Activated CD4-positive, alpha-beta T cell treated with anti-CD3 and anti-CD28 coated beads, Interleukin-2, amount 50 U/mL, for 1 hour (primary cell): ENCODE measurements around the gene PDIA6.

Experiments used
- DNase-seq: peaks from one replicate; pipeline ENCODE4 v3.0.0-alpha.2; 2020

Gene PDIA6, protein sequence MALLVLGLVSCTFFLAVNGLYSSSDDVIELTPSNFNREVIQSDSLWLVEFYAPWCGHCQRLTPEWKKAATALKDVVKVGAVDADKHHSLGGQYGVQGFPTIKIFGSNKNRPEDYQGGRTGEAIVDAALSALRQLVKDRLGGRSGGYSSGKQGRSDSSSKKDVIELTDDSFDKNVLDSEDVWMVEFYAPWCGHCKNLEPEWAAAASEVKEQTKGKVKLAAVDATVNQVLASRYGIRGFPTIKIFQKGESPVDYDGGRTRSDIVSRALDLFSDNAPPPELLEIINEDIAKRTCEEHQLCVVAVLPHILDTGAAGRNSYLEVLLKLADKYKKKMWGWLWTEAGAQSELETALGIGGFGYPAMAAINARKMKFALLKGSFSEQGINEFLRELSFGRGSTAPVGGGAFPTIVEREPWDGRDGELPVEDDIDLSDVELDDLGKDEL

DNA sequence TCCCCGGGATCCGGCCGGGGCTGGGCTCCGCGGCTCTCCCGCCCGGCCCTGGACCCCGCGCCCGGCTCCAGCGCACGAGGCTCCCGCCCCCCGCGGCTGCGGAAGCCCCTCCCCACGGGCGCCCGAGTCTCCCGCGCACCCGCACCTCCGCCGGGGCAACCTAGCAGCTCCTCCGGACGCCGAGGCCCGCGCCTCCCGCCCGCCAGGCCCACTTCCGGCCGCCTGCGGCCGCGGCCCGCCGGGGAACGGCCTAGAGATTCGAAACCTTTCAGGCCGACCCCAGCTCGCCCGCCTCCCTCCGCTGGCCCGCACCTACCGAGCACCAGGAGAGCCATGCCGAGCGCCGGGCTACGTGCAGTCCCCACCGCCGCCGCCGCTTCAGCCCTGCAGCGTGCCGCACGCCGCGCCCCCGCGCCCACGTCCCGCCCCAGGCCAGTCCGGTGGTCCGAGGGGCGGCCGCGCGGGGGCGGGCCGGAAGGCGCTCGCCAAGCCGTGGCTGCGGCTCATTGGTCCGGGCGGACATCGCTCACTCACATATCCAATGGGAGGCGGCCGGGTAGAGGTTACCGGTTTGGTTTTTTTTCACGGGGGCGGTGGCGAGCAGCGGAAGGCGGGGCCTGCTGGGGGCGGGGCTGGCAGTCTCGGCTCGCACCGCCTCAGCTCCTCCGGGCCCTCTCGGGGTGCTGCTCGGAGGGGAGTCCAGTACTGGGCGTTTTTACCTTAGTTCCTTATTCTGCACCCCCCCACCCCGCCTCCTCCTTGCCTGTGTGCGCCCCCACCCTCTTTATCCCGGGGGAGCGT, at the start of gene PDIA6:
Gene PDIA6 (minus strand): TSS at position 424 of the 801 bp plus-strand sequence. CDS start 89 bp downstream, at position 335.
- DNase-seq: peak; percentile 91

DNA sequence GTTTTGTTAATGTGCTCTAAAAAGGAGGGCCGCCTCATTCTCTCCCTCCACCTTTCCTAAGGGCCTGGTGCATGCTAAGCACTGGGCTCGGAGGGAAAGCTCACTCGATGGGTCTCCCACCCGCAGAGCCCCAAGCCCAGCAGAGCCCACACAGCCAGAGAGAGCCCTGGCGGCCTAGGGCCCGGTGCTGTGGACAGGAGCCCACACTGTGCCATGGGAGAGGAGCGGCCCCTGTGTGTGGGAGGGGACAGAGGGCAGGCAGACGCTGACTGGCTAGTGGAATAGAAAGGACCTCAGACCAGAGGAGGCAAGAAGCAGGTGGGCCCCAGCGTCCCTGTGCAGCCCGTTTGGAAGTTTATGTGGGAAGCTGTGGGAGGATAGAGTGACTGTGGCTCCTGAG, 49.7 kb upstream of the PDIA6 start:
- no peak for DNase-seq

DNA sequence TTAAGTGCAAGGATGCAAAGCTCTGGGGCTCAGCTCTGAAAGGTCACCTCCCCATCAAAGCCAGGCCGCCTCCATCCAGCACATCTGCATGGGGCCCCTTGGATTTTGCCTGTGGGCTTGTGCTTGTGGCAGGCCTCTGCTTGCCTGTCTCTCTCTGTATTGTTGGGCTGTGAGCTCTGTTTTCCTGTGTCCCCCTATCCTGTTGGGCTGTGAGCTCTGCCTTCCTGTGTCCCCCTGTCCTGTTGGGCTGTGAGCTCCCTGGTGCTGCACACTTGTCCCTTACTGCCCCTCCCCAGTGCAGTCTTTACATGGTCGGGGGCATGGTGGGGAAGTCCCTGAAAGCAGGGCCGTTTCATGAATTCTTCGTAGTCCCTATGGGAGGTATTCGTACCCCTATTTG, 49.2 kb upstream of the PDIA6 start:
- DNase-seq: no peak

DNA sequence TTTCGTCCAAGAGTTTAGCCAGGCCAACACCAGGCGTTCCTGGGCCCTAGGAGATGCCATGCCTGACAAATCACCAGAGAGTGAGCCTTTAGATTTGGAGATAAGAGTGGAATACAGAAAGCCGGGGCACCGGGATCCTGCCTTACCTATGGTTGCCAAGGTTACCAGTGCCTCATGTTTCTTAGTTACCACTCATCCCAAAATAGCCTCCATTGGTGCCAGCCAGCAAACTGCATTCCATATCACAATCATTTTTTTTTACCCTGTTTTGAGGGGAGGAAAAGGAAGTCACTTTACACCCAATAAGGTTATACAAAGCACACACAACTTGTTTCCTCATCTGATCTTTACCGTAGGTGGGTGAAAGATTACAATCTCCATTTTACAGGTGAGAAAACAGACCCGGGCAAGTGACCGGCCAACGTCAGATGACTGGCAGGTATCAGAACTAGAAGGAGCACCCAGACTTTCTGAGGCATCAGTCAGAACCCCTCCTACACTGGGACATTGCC, 48.3 kb upstream of the PDIA6 start:
- no peak for DNase-seq

DNA sequence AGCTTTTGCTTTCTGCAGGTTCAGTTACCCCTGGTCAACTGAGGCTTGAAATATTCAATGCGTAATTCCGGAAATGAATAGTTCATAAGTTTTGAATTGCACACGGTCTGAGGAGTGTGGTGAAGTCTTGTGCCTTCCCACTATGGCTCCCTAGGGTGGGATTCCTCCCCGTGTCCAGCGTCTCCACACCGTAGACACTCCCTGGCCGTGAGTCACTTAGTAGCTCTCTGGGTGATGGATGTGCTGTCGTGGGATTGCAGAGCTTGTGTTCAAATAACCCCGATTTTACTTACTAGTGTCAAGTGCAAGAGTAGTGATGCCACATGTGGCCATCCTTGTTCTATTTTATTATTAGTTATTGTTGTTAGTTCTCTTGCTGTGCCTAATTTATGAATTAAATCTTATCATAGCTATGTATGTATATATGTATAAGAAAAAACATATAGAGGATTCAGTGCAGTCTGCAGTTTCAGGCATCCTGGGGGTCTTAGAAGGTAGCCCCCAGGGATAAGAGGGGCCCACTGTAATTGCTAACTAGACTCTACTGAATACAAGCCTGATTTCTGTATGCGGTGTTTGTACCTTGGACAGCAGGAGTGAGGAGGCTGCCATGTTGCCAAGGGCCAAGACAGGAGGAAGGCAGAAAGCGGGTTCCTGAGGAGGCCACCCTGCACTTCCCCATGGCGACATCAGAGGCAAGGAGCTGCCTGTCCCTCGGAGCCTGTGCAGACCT, 47.7 kb upstream of the PDIA6 start:
- no peak for DNase-seq

DNA sequence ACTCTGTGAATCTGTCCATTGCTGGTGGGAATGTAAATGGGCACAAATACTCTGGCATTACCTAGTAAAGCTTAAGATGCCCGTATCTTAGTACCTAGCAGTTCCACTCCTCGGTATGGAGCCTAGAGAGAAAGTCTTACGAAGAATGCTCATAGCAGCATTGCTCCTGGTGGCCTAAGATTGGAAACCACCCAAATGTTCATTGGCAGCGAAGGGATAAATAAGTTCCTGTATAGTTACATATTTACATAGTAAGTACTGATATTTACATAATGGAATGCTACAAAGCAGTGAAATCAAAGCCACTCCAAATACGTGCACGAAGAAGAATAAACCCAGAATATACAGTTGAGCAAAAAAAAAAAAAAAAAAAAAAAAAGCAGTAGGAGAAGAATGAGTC, 46.7 kb upstream of the PDIA6 start:
- DNase-seq: no peak

DNA sequence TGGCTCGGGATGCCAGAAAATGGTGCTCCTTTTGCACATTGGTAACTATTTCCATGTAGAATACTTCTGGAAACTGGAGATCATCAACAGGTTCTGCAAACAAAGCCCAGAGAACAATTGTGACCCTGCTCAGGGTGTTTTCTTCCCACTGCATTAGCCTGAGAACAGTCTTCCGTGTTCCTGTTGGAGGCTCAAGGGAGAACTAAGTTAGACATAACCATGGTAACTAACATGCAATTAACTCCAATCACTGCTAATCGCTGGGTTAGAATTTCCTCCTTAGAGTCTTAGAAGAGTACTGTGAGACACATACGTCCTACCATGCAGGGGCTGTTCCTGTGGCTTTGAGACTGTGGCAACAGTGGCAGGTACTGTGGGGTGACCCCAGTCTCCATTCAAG, 36.0 kb upstream of the PDIA6 start:
- no peak for DNase-seq

DNA sequence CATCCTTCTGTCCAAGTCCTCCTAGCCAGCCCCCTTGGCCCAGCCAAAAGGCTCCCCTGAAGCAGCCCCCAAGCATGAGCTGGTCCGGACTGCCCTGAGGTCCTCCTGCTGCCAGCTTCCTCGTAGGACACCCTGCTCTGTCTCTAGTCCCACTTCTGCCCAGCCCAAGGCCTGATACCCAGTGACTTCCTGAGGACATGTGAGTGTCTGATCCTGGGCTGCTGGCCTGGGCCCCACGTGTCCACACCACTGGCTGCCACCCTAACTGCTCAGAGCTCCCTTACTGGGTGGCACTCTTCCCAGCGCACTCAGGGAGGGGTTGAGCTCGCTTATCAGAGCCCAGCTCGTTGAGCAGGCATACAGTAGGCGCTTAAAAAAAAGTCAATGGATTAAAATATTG, 34.4 kb upstream of the PDIA6 start:
- DNase-seq: no peak

DNA sequence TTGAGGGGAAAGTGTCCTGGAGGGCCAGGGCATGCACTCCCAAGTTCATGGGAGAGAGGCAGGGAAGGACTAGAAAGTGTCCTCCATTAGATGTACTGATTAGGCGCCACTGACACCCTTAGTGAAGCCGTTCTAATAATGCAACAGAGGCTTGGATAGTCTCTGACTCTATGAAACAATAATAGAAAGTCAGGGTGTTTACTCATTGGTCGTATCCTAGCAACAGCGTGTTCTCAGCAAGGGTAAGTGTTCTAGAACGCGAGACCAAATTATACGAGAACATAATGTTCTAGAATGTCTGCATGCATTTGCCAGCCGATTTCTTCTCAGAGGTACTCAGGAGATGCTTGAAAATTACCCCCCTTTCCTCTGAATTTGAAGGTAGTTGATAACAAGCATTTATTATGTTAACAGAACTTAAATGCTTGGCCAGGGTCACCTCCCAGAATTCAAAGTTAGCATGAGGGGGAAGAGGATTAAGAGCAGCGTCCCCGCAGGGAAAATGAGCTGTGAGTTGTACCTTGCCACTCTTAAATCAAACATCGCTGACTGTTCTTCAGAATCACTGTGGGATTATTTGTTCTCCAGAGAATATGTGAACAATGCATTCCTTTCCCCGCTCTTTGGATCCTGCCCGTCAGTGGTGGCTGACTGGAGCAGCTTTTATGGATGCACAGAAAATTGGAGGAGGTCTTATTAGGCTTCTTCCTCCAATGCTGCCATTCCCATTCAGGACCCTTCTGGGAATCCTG, 33.7 kb upstream of the PDIA6 start:
- no peak for DNase-seq

DNA sequence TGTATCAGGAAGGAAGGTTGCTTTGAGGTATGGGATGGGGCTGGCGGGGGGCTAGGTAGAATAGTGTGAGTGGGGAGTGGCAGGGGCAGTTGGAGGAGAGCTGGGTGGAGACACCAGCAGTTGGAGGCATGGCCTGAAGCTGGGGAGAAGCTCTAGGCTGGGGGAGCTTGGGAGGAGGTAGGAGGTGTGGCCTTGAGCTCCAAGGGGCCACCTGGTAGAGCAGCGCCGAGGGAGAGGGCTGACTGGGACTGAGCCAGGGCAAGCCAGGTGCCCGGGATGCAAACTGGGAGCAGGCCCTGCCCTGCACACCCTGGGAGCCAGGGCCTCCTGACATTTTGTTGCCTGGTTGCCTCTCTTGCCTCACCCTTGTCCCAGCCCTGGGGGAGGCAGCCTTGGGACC, 33.1 kb upstream of the PDIA6 start:
- no peak for DNase-seq

DNA sequence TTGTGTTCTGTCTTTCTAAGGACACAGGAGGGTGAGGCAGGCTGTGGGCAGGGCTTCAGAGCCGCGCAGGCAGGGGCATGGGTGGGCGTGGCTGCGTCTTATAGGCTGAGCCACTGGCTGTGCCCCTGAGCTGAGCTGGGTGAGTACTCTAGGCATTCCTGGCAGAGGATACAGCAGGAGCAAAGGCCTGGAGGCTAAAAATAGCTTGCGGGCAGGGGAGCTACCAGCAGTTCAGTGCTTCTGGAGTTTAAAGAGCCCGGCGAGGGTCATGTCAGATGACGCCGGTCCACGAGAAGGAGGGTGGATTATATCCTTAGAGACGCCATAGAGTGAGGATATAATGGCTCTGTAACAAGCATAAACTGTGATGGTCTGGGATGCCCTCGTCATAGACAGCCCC, 31.5 kb upstream of the PDIA6 start:
- no peak for DNase-seq

DNA sequence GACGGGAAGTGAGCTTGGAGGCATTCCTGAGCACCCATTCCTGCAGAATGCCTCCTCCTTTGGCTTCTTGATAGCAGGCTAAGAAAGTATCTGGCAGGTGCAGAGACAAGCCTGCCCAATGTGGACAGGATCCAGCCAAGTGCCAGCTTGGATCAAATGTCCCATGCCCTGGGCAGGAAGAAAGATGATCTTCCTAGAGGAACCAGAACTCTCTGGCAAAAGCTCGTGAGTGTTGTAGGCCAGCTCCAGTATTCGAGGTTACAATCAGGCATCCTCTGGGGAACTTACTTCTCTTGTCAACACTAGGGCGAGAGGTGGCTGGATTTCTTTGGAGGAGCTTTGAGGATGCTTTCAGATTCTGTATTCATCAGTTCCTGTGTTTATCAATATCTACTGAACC, 29.9 kb upstream of the PDIA6 start:
- DNase-seq: no peak

DNA sequence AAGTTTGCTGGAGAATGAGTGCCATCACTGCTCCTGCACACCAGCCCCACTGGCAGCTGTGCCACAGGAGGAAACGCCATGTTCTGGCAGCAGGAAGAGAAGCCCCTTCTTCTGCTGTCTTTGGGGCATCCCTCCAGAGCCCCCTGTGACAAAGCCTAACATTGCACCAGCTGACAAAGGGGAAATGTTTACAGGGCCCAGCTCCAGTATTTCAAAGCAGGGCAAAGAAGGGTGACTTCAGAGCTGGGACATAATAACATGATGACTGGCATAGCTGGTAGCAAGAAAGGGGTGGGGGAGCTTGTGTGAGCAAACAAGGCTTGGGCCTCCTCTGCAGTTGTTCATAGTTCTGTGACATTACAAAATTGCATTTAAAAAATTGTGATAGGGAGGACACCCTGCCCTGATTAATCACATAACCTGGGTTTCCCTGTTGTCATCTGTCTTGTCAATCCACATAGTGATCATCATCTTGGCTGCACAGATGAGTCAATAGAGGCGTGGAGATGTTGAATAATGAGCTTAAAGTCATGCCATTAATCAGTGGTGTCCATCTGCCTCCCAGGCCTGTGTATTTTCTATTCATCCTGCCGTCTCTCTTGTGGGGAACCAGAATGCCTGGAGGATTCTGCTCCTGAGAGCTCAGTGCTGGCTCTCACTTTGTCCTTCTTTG, 29.1 kb upstream of the PDIA6 start:
- no peak for DNase-seq

DNA sequence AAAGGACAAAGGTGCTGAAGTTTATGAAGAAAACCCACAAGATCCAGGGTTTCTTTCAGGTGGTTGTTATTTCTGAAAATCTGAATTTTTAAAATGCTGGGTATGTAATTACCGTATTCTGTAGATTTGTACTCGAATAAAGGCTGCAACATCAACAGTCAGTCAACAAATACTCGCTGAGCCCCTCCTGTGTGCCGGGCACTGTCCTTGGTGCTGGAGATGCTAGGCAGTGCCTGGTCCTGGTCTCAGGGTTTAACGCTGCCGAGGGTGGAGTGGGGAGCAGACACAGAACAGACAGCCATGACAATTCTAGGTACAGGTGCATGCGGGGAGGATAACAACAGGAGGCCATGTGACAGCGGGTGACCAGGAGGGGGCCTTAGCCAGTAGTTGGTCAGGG, 27.2 kb upstream of the PDIA6 start:
- DNase-seq: no peak

DNA sequence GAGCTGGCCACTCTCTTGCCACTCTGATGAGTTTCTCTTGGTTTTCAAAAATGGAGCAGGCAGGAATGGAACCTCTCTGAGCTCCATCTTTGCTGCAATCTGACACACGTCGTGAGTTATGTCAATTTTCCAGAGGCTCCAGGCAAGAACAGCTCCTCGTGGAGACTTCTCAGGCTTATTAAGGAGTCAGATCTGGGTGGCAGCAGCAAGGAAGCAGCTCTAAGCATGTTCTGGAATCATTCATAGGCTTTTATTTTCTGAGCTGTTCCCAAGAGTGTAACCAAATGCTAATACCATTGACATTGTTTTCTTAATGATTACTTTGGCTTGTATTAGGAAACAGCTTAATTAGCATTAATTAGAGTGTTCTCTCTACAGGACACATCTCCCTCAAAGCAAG, 26.1 kb upstream of the PDIA6 start:
- no peak for DNase-seq

DNA sequence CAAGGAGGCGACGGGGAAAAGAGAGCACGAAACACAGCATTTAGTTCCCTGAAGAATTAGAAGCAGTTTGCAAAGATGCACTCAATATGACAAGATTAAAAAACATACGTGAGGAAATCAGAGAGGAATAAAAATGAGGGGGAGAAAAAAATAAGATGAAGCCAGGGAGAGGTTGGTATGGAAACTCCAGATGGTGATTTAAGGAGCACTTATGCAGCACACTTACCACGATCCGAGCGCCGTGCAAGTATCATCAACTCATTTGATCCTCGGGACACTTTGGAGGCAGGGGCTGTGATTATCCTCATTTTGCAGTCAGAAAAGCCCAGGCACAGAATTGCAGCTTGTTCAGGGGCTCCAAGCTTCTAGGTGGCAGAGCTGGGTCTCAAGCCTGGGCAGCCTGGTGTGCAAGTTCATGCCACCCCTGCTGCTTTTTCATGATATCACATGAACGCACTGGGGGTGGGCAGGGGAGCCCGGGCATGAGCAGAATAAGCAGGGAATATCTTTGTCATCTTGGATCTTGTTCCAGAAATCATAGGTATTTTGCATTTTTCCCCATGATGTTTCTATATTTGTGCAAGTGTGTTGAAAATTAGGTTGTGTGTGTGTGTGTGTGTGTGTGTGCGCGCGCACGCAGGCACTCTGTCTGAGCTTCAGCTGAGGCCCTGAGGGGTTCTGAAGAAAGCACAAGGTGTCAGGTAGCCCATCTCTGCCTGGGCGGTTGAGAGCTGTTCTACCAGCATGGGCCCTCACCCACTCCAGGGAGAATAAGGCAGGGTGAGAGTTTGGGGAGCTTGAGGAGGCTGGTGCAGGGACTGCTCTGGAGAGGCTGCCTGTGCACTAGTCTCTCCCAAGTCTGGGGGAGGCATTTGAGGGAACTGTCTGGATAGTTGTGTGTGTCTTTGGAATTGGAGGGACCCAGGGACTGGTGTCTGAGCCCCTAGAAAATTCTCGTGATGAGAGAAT, 25.0 kb upstream of the PDIA6 start:
- DNase-seq: no peak

DNA sequence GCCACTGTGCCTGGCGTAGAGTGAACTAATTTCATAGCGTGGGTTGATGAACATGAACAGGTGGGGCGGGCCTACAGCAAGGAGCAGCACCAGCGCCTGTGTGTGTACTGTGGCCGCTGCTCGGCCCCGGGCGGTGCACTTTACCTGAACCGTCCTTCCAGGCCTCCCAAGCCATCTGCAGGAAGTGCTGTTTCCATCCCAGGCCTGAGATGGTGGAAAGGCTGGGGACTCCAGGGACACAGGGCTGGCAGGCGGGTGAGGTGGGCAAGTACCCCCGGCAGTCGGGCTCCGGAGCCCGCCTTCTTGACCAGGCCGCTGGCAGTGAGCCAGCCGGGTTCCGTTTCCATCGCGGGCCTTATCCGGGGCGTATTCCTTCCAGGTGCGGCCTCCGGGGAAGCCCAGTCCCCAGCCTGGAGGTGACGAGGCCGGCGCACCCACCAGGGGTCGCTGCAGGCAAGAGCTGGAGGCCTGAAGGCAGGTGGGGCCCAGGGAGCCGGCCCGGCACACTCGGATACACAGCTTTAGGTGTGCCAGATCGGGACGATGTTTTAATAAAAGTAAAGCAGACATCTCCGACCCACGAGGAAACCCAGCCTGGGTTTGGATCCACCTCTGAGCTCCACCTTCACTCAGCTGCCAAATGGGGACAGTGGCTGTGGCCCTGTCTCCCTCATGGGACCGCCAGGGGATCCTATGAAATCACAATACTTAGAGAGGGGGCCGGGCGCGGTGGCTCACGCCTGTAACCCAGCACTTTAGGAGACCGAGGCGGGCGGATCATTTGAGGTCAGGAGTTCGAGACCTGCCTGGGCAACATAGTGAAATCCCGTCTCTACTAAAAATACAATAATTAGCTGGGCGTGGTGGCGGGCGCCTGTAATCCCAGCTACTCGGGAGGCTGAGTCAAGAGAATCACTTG, 22.7 kb upstream of the PDIA6 start:
- peak; percentile 79 for DNase-seq

DNA sequence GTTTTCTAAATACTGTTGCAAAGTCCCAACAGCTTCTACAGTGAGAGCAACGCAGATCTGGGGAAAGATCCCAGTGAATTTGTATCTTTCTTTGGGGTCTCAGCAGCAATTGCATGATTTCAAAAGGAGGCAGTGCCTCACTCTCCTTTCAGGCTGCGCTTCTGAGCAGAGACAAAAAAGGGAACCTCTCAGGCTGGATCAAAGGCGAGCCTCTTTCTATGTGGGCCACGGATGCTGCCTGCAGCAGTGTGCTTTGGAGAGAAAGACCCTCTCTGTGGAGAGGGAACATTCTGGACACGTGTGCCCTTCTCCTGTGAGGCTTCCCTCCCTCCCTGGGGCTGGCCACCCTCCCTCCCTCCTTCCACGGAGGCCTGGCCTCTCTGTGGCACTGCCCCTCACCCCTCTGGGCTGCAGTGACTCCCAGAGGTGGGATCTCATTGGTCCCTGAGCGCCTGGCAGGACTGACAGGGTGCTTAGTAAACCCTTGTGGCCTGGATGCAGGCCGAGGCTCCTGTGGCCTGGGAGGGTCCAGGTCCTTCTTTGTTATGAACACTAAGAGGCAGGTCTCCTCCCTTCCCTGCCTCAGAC, 21.6 kb upstream of the PDIA6 start:
- no peak for DNase-seq

DNA sequence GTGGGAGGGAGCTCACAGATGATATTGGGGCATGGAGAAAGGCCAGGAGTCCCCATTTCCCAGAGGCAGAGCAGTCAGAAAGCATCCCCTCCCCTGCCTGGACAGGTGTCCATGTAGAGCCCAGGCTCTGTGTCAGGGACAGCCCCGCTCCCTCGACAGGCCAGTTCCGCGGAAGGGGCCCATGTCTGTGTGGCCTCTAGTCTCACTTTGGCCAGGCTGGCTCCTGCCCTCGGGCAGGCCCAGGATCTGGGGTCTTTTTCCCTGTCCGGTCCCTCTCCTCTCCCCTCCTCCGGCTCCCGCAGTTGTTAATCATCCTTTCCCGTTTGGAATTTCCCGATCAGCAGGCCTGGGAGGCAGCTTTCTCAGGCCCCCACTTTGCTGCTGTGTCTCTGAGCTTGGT, 20.4 kb upstream of the PDIA6 start:
- DNase-seq: no peak
